HepG2 (cell line): ENCODE measurements around the gene VASN. TPM values are rescaled to one million over a fixed set of nuclear protein-coding genes. Genes with fewer than 3 reads are reported as not detected.

Source experiments
- DMTF1 ChIP-seq: sonication (generic); formaldehyde crosslinking; IDR thresholded peaks from 2 replicates; pipeline ENCODE4 v1.4.0; 2020; ENCODE audit warnings: mild to moderate bottlenecking, missing genetic modification reagents
- EED ChIP-seq: sonication (generic); formaldehyde crosslinking; IDR thresholded peaks from 2 replicates; pipeline ENCODE4 v1.5.0; 2020; ENCODE audit warnings: mild to moderate bottlenecking, missing genetic modification reagents
- HMGXB4 ChIP-seq, 2 experiments: sonication (generic) in 1 of 2; formaldehyde crosslinking in 1 of 2; IDR thresholded peaks; 2 replicates each; pipeline versions ENCODE4 v1.4.0 to v1.6.1; 2018 to 2020; ENCODE audit warnings: missing genetic modification reagents in 2 of 2, borderline replicate concordance in 1 of 2, low read depth in 1 of 2, mild to moderate bottlenecking in 1 of 2, missing biosample characterization in 1 of 2
- IRF2 ChIP-seq: IDR thresholded peaks from 2 replicates; pipeline ENCODE4 v1.6.1; 2018; ENCODE audit warnings: missing genetic modification reagents, missing compliant biosample characterization
- MTF2 ChIP-seq: sonication (generic); formaldehyde crosslinking; IDR thresholded peaks from 2 replicates; pipeline ENCODE4 v1.5.0; 2020; ENCODE audit warnings: missing genetic modification reagents, borderline replicate concordance
- TAF15 ChIP-seq: fragments of 200-400 bp; formaldehyde crosslinking; IDR thresholded peaks from one replicate; pipeline ENCODE4 v1.6.1; 2018; ENCODE audit warnings: mild to moderate bottlenecking, low read depth, low read length; ENCODE audit not compliant: poor library complexity, severe bottlenecking
- ZHX2 ChIP-seq, 2 experiments: sonication (generic) in 1 of 2; formaldehyde crosslinking in 1 of 2; IDR thresholded peaks; 2 replicates each; pipeline versions ENCODE4 v1.6.1 to v1.9.0; 2014 to 2022; ENCODE audit warnings: antibody characterized with exemption in 1 of 2, borderline replicate concordance in 1 of 2, inconsistent platforms in 1 of 2, low read depth in 1 of 2, missing genetic modification reagents in 1 of 2
- ZNF382 ChIP-seq: sonication (generic); formaldehyde crosslinking; IDR thresholded peaks from 2 replicates; pipeline ENCODE4 v1.5.0; 2020; ENCODE audit warnings: missing genetic modification reagents, mild to moderate bottlenecking, borderline replicate concordance
- ZNF446 ChIP-seq: sonication (generic); formaldehyde crosslinking; IDR thresholded peaks from 2 replicates; pipeline ENCODE4 v1.5.0; 2020; ENCODE audit warnings: mild to moderate bottlenecking, missing genetic modification reagents
- polyA plus RNA-seq, 8 experiments: library from polyadenylated mRNA; depleted of rRNA in 3 of 8; stranded (reverse) in 7 of 8; unstranded in 1 of 8; fragments of >200 nt; fragmentation: Illumina TruSeq in 4 of 8; extraction: Trizol in 4 of 8; gene quantifications; 2 replicates each; pipeline versions ENCODE4 v1.2.1 to v1.2.3, GENCODE V29; 2011 to 2016; ENCODE audit warnings: low read depth in 4 of 8, missing spikeins in 1 of 8, mixed read lengths in 1 of 8; ENCODE audit not compliant: insufficient read depth in 1 of 8
- total RNA-seq, 5 experiments: library from RNA; depleted of rRNA; stranded (reverse); fragments of >200 nt; fragmentation: Illumina TruSeq; extraction: Trizol; gene quantifications; 2 replicates each; pipeline ENCODE4 v1.2.3, GENCODE V29; 2016; ENCODE audit warnings: low read depth in 1 of 5
- TF ChIP-seq, protein P1 (sequence below): sonication (generic); formaldehyde crosslinking; IDR thresholded peaks from 2 replicates; pipeline ENCODE4 v1.5.0; 2020; ENCODE audit warnings: missing genetic modification reagents
- TF ChIP-seq, protein P2 (sequence below): sonication (generic); formaldehyde crosslinking; IDR thresholded peaks from 2 replicates; pipeline ENCODE4 v1.4.0; 2020; ENCODE audit warnings: mild to moderate bottlenecking, missing genetic modification reagents
- TF ChIP-seq, protein P3 (sequence below): sonication (generic); formaldehyde crosslinking; IDR thresholded peaks from 2 replicates; pipeline ENCODE4 v1.4.0; 2020; ENCODE audit warnings: missing genetic modification reagents

VASN gene
- total and polyA plus RNA-seq, 2 of the 13 experiments (the other 11 are each of a cell fraction or from before 2014, with no cell fraction given), result 8.4 to 18.2 TPM

GRCh38 chr16:4371357-4372000, at the start of gene VASN (continued):
- TF ChIP-seq ZHX2 (IDR thresholded peaks at IDR 0.05; ENCODE audit: low read depth) (no peak), ZHX2 (CRISPR knock-in tag; IDR thresholded peaks at IDR 0.05; ENCODE audit: borderline replicate concordance) (peak; percentile 71; the same call in 1 of the 2 replicates), DMTF1 (CRISPR knock-in tag) (0 out of 2 replicates have a peak, but pooled peaks have one; percentile 44), ZNF446 (CRISPR knock-in tag) (0 out of 2 replicates have a peak, but pooled peaks have one; percentile 50), MTF2 (CRISPR knock-in tag) (no peak), HMGXB4 (CRISPR knock-in tag; IDR thresholded peaks at IDR 0.05; ENCODE audit: borderline replicate concordance in 1 of 2, low read depth in 1 of 2) (peak in 1 of 2 experiments; percentile 62; a peak in 1 of 4 replicates), EED (CRISPR knock-in tag) (no peak), ZNF382 (CRISPR knock-in tag) (no peak), TAF15 (peak; percentile 25), IRF2 (CRISPR knock-in tag) (no peak; the same call in 1 of the 2 replicates)
- TF ChIP-seq, protein P1, sequence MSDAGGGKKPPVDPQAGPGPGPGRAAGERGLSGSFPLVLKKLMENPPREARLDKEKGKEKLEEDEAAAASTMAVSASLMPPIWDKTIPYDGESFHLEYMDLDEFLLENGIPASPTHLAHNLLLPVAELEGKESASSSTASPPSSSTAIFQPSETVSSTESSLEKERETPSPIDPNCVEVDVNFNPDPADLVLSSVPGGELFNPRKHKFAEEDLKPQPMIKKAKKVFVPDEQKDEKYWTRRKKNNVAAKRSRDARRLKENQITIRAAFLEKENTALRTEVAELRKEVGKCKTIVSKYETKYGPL (CRISPR knock-in tag), result 0 out of 2 replicates have a peak, but pooled peaks have one; percentile 29
- TF ChIP-seq, protein P2, sequence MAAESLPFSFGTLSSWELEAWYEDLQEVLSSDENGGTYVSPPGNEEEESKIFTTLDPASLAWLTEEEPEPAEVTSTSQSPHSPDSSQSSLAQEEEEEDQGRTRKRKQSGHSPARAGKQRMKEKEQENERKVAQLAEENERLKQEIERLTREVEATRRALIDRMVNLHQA, result no peak
- TF ChIP-seq, protein P3, sequence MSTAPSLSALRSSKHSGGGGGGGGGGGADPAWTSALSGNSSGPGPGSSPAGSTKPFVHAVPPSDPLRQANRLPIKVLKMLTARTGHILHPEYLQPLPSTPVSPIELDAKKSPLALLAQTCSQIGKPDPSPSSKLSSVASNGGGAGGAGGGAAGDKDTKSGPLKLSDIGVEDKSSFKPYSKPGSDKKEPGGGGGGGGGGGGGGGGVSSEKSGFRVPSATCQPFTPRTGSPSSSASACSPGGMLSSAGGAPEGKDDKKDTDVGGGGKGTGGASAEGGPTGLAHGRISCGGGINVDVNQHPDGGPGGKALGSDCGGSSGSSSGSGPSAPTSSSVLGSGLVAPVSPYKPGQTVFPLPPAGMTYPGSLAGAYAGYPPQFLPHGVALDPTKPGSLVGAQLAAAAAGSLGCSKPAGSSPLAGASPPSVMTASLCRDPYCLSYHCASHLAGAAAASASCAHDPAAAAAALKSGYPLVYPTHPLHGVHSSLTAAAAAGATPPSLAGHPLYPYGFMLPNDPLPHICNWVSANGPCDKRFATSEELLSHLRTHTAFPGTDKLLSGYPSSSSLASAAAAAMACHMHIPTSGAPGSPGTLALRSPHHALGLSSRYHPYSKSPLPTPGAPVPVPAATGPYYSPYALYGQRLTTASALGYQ (CRISPR knock-in tag), result no peak; the same call in 1 of the 2 replicates
